Heart left ventricle (tissue), 13 donors: ENCODE results near the gene CASZ1.

ENCODE experiments used
- CTCF ChIP-seq, 12 donors: fragments of 200-600 bp; sonication (generic) in 4 of 12; IDR thresholded peaks; one replicate each; pipeline versions ENCODE4 v1.5.0 to v1.8.0; 2018 to 2022; ENCODE audit warnings: antibody characterized with exemption in 12 of 12, mild to moderate bottlenecking in 5 of 12
- POLR2A ChIP-seq, 2 donors: fragments of 450-650 bp; IDR thresholded peaks; one replicate each; pipeline ENCODE4 v1.6.1; 2017; ENCODE audit warnings: antibody characterized with exemption in 2 of 2, mild to moderate bottlenecking in 2 of 2, moderate library complexity in 2 of 2
- donor health status: ischemic (EF 13 %, LVEDD 7.1; RV severe dilation, severe dysfunction).
- donor health status: DM: no; HTN: yes; CAD: no.
- donor health status: DM: no; HTN: no; CAD: no.
- donor health status: ischemic (EF 25% LVEDD 6.9; RV normal size, moderate dysfunction).
- donor health status: ischemic (EF 25% LVEDD 5.7; RV mildly dilated, moderate dysfunction).
- donor health status: ischemic (EF 35%, LVEDD 5.7; RV mildly dilated, moderate dysfunction).
- donor health status: nonischemic (EF 11% LVEDD 7.7; RV severe dilation, severe dysfunction).
- donor health status: DM: yes; HTN: yes; CAD: no.
- donor health status: PGD.
- donor health status: ischemic (EF 29% LVEDD 5.4; RV normal size, mild dysfunction).
- donor health status: nonischemic (EF 23%, LVEDD 6.1; RV moderate dilation, normal function).

- no peak for TF ChIP-seq CTCF (IDR thresholded peaks at IDR 0.05)
- no peak for TF ChIP-seq POLR2A (IDR thresholded peaks at IDR 0.05)
Observed at GRCh38 chr1:10639775-10640578, 156.5 kb downstream of the CASZ1 start.
